NCI-H526 treated with DMSO at 0.1 percent for 48 hours (cell line): ENCODE results near the gene DAGLA.

ENCODE experiments used
- DNase-seq: peaks from one replicate; lab custom pipeline; 2025; lab: John Stamatoyannopoulos, UW

DAGLA gene

DNA sequence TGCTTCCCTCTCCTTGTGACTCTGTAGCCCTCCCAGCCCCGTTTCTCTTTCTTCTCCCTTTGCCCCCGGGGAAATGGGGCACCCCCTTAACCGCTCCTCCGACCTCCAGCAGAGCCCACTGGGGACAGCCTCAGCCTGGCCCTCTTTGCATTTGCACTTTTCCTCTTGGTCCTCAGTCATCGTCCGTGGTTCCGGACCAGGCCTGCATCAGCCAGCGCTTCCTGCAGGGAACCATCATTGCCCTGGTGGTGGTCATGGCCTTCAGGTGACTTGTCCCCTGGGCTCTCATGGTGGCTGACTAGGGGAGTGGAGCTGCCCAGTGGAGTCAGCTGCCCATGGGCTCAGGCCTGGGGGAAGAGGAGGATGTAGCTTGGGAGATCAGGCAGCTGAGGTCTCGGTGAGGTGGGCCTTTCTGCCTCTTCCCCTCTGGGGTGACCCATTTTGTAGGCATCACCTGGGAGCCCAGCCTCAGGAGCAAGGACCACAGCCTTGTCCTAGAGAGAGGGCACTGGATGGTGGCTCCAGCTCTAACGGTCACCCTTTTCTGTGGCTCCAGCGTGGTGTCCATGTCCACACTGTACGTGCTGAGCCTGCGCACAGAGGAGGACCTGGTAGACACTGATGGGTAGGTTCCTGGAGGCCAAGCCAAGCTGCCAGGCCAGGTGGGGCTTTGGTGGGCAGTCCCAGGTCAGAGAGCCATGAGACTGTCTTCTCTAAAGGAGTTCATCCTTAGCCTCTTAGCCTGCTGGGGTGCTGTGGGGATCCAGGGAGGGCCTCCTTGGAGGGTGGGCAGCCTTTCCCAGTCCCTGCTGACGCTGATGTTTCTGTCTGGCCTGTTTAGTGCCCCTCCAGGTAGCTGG, 99.7 kb downstream of the DAGLA start:
- DNase-seq, result no peak

DNA sequence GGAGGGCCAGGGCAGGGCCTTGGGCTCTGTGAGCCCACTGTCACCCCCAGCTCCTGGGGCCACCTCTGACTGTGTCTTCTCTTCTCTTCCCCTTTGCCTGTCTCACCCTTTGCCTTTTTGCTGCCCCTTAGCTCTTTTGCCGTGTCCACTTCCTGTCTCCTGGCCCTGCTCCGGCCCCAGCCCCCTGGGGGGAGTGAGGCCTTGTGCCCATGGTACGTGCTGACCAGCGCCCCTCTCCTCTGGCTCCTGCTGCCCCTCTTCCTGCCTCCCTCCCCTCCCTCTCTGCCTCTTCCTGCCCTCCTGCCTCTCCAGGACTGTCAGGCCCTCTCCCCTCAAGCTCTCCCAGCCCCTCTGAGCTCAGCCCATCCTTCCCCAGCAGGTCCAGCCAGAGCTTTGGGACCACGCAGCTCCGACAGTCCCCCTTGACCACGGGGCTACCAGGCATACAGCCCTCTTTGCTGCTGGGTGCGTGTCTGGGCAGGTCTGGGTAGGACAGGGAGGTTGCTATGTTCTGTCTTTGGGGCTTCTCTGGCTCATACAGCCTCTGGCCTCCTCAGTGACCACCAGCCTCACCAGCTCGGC, 100.5 kb downstream of the DAGLA start:
- DNase-seq, result no peak

DNA sequence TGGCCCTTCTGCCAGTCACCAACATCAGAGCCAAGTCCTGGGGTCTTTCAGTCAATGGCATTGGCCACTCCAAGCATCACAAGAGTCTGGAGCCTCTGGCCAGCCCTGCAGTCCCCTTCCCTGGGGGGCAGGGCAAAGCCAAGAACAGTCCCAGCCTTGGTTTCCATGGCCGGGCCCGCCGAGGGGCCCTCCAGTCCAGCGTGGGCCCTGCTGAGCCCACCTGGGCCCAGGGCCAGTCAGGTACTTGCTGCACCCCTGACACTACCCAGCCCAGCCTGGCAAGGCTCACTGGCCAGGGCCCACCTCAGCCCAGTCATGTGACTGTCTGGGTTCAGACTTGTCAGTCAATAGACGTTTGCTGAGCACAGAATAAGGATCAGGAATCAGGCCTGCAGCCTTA, 101.4 kb downstream of the DAGLA start:
- DNase-seq, result no peak

DNA sequence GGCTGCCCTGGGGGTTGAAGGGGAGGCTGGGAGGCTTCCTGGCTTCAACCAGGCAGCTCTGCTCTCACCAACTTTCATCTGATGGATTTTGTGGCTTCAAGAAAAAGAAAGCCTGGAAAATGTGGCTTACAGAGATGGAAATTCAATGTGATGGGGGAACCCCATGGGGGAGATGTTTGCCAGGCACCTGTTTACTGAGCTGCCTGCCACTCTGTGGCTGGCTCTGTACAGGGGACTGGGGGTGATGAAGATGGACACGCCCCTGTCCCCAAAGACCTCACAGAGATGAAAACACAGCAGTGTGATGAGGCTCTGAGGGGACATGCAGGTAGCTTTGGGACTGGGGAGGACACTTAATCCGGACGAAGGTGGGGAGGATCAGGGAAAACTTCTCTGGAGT, 102.1 kb downstream of the DAGLA start:
- no peak for DNase-seq

DNA sequence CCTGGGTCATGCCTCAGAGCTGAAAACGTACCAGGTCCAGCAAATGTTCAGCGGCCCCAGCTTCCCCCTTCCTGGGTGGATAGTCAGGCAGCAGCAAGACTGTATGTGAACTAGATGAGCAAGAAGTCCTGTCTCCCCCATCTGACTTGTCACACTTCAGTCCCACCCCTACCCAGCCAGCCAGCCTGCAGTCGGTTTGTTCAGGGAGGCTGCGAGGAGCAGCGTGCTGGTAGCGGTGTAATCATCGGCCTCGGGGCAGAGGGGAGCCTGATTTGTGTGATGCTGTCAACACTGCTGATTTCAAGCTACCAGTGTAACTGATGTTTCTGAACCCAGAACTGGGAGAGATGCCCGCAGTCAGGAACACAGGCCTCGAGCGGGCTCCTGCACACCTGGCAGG, 102.7 kb downstream of the DAGLA start:
- no peak for DNase-seq

- no peak for DNase-seq
Observed at GRCh38 chr11:61783717-61784505, 103.7 kb downstream of the DAGLA start.

DNA sequence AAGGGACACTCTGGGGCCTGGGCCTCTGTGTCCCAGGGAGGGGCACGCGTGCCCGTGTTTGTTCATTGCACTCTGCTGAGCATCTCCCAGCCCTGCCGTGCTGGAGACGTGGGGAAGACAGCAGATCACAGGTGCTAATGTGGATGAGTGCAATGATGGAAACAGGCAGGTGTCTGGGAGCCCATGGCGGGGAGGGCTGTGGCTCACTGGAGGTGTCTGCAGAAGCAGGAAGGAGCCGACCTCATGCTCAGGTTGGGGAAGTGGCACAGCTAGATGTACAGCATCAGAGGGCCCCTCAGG, 104.3 kb downstream of the DAGLA start:
- no peak for DNase-seq

GRCh38 chr11:61785837-61786402, 105.7 kb downstream of the DAGLA start:
- DNase-seq, result no peak

DNA sequence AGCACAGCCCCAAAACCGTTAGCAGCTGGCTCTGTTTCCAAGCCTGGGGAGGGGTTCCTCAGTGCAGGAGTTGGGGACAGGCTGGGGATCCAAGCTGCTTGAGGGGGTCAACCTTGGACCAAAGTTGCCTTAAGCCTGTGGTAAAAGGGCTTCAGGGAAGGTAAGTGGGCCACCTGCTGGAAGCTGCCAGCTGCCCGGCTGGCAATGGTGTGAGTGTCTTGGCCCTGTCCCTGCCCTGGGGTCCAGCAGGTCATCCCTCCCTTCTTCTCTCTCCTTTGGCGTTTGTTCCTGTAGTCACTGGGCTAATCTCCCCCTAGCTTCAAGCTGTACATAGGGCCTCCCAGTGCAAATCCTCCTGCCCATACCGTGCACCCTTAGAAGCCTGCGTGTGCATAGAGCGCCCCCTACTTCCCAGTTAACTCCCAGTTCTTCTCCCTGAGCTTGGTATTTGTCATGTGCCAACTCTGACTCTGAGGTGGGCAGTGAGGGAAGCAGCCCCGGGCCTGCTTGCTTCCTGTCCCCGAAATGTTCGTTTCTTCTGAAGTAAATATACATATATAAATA, 107.8 kb downstream of the DAGLA start:
- DNase-seq, result peak; percentile 41

- DNase-seq, result peak; percentile 31
Observed at GRCh38 chr11:61791737-61792309, 111.6 kb downstream of the DAGLA start.

DNA sequence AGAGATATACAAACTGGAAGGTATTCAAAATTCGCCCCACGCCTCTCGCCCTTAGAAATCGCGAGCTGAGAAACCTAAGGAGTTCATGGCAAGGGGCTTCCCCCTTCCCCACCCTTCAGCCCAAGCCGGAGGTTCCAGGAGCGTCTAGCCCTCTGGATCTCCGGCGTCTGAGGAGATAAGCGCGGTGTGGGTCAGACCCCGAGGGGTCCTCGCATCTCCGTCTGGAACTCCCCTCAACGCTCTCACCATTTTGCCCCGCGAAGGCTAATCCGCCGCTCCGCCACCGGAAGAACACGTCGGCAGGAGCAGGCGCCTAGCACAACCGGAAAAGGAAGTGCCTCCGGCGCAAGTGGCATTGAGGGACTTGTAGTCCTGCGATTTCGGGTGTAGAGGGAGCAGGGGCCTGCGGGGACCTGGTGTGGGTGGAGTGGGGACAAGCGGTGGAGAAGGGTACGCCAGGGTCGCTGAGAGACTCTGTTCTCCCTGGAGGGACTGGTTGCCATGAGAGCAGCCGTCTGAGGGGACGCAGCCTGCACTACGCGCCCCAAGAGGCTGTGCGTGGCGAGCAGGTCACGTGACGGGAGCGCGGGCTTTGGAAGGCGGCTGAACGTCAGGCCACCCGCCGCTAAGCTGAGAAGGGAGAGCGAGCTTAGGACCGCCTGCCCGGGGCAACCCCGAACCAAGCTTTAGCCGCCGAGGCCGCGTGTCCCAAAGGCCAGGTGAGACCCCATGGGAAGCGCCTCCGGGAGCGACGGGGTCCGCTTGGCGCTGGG, 112.3 kb downstream of the DAGLA start, which contains the start of the genes FEN1 and TMEM258:
FEN1 (plus strand) TSS at position 602 of the 773 bp plus-strand sequence. CDS start 2,451 bp downstream, outside the sequence.
TMEM258 (minus strand) TSS at position 290 of the 773 bp plus-strand sequence; CDS start at position 249, 41 bp downstream.
- peak; percentile 95 for DNase-seq

DNA sequence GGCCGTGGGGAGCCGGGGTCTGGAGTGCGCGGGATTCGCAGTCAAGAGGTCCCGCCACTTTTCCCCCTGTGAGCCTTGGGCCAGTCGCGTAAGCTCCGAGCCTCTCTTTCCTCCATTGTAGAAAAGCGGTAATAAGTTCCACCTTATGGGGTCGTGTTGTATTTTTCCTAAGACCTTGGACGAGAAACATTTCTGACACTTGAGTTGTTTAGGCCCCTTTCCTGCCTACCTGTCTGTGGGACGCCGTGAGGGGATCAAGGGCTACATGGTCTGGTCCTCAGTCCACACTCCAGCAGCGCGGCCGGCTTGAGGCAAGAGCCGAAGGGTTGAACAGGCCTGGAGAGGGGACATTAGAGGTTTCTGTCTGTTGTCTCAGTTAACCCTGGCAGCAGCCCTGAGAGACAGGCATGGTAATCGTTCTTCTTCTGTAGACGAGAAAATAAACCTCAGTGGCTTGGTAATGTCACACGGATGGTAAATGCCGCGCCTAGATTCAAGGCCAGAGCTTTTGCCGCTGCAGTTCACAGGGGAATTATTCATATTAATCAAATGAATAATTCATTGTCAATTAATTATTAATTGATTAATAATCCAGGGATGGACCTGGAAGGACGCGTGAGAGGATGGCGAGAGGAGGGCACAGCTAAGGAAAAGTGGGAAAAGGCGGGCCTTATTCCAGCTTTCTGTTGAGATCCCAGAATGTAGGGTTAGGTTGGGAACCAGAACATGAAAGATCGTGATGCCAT, 113.1 kb downstream of the DAGLA start:
- no peak for DNase-seq

DNA sequence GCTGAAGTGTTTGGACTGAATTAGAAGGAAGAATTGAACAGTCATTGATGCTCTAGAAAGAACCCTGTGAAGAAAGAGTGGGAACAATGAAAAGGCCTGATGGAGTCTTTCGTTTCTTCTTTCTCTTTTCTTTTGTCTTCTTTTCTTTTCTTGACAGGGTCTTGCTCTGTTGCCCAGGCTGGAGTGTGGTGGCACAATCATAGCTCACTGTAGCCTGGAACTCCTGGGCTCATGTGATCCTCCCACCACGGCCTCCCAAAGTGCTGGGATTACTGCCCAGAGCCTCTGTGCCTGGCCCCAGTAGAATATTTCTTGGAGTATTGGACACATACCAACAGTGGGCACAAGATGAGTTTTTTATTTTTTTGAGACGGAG, 113.6 kb downstream of the DAGLA start:
- DNase-seq, result no peak

DNA sequence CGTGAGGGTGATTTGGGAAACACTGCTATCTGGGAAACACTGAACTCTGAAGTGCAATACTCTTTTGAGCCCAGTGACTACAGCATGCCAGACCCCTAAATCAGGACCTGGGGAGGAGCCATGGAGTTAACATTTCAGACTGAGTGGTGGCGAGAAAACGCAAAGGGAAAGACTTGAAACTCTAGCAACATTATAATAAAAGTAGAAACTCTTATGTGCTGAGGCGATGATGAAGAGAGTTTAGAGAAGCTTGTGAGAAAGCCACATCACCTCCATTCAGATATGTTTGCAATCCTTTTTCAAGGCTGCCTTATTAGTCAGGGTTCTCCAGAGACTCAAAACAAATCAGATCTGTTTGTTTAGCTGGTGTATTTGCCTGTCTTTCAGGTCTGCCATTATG, 114.4 kb downstream of the DAGLA start:
- DNase-seq, result no peak

GRCh38 chr11:61795459-61795858, 115.3 kb downstream of the DAGLA start:
- DNase-seq, result no peak

DNA sequence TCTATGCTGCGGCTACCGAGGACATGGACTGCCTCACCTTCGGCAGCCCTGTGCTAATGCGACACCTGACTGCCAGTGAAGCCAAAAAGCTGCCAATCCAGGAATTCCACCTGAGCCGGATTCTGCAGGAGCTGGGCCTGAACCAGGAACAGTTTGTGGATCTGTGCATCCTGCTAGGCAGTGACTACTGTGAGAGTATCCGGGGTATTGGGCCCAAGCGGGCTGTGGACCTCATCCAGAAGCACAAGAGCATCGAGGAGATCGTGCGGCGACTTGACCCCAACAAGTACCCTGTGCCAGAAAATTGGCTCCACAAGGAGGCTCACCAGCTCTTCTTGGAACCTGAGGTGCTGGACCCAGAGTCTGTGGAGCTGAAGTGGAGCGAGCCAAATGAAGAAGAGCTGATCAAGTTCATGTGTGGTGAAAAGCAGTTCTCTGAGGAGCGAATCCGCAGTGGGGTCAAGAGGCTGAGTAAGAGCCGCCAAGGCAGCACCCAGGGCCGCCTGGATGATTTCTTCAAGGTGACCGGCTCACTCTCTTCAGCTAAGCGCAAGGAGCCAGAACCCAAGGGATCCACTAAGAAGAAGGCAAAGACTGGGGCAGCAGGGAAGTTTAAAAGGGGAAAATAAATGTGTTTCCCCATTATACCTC, 115.8 kb downstream of the DAGLA start:
- no peak for DNase-seq
